ENCODE data around the gene POU2F2.

POU2F2 gene

GRCh38 chr19:42098781-42099180 is 33.5 kb downstream of the POU2F2 start:
- DNase-seq, result no peak

DNA sequence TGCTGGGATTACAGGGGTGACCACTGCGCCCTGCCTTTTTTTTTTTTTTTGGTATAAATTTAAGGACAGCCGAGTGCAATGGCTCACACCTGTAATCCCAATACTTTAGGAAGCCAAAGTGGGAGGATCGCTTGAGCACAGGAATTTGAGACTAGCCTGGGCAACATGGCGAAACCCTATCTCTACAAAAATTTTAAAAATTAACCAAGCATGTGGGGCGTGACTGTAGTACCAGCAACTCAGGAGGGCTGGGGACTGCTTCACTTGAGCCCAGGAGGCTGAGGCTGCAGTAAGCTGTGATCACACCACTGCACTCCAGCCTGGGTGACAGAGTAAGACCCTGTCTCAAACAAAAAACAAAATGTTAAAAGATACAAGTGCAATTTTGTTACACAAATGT is 34.8 kb downstream of the POU2F2 start:
- DNase-seq, result no peak

DNA sequence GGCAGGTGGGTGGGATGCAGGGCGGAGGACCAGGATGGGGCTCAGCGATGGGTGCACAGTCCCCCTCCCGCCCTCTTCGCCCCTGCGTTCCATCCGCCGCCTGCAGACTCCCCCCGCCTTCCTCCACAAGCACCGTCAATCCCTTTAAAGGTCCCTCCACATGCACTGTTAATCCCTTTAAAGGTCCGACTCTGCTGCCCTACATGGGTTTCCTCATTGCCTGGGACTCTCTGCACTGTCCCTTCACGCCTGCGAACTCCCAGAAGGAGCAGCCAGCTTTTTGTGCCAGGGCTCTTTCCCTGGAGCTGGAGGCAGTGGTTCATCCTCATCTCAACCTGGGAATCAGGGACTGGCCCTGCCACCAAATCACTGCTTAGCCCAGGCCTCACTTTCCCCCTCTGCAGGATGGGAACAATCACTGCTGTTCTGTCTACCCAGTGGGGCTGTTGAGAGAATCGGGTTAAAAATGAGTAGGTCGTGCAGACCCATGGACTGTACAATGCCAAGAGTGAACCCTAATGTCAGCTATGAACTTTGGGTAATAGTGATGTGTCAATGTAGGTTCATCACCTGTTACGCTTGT is 35.9 kb downstream of the POU2F2 start:
- DNase-seq, result no peak

- DNase-seq, result no peak
Measured at GRCh38 chr19:42095814-42096230, 36.4 kb downstream of the POU2F2 start.

- DNase-seq, result no peak
Measured at GRCh38 chr19:42095142-42095813, 37.0 kb downstream of the POU2F2 start.

DNA sequence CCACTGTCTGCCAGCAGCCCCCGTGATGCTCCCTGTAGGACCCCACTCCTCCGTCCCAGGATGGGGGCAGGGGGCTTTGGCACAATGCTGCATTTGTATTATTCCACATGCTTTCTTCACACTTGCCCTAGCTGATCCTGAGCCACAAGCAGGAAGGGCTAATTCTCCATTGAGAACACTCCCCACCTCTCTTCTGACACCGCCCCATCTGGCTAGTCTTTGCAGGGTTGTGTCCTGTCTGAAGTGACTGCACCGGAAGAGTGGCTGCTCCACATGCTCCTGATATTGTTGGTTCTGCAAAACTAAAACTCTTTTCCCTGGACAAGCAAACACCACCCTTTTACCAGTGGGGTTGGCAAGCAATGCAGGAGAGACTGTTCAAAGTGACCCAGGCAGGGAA is 38.3 kb downstream of the POU2F2 start:
- DNase-seq, result no peak

- DNase-seq, result no peak
Measured at GRCh38 chr19:42093505-42093904, 38.7 kb downstream of the POU2F2 start.

DNA sequence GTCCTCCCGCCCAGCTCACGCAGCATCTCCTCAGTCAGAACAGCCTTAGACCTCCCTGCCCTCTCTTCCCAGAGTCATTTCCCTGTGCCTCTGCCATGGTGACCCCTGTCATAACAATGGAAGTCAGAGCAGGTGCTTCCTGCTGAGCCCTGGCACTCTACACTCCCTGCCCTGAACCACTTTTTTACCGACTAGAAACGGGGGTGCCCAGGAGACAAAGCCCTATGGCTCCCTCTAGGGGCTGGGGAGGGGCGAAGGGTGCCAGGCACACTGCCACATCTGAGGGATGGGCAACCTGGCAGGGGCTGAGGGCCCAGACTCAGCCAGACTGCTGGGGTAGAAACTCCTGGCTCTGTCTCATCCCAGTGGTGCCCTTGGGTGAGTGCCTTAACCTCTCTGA is 39.9 kb downstream of the POU2F2 start:
- no peak for DNase-seq

DNA sequence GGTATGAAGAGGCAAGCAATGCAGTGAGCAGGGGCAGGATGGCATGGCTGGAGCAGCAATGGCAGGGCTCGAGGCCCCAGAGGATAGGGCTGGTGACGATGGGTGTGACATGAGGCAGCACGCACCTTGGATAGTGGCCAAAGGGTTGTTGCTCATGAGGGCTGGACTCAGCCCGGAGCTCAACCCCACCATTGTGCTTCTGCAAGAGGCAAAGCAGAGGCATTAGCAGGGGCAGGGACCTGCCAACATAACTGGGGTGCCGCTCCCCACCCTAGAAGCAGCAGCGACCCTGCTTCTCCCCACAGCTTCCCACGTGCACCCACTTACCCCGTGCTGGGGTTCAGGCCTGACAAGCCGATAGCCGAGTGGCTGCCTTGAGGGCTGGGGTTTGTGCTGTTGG is 40.5 kb downstream of the POU2F2 start:
- no peak for DNase-seq

- no peak for DNase-seq
Measured at GRCh38 chr19:42091300-42091699, 40.9 kb downstream of the POU2F2 start.

GRCh38 chr19:42090672-42091071 is 41.6 kb downstream of the POU2F2 start:
- DNase-seq, result no peak

DNA sequence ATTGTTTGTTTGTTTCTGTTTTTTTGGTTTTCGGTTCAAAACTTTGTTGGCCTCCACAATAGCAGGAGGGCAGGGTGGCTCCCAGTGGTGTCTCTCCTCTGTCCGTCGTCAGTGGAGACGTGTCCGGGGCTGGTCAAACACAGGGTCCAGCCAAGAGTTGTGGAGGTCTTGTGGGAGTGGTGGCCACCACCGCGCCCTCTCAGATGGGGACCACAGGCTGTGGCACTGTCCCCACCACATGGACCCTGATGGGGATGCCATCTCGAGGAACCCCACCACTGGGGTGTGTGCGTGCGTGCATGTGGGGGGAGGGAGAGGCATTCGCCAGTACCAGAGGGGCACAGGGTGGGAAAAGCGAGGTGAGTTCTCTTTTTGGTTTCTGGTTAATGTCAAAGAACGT is 42.5 kb downstream of the POU2F2 start:
- no peak for DNase-seq

DNA sequence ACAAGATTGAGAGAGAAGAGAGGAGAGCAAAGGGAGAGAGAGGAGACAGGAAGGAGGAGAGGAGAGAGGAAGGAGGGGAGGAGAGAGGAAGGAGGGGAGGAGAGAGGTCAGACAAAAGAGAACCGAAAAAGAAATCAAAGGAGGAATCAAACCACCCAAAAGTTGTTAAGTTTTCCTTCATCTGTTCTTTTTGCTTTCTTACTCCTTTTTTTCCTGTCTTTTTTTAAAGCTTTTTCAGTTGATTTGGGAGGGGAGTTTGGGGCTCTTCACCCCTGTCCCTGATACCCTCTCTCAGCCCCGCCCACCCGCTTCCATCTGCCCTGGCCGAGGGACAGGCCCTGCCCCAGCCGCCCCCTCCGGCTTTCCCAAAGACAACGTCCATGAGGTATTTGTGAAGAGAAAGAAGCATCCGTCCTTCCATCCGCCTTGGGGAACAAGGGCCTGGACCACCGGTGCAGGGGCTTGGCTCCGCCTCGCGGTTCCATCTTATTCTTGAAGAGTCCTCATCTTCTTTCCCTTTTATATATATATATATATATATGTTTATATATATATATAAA is 43.0 kb downstream of the POU2F2 start:
- no peak for DNase-seq

DNA sequence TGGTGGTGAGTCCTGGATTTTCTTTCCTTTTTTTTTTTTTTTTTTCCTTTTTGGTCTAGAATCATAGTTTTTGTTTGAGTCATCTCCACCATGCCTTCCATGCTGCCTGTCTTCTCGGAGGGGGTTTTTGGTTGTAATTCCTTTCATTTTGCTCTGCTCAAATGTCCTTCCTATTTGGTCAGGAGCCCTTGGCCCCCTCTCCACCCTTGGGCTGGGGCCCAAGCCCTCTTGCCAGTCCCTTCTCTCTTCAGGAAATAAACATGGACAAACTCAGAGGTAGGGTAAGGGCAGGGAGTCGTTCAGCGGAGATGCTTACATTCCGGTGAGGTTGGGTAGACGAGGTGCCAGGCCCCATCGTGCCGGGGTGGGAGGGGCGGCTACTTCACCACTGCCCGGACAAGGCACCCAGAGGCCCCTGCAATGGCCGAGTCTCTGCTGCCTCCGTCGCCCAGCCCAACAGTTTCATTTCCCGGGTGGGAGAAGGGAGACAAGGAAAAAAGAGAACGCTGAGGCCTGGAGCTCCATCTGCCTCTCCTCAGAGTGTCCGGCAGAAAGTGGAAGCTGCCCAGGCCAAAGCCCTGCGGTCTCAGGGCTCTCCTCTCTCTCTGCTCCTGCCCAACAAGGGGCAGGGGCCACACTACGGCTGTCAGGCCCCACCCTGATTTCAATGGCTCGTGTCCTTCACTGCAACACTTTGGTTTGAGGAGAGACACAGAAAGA is 43.6 kb downstream of the POU2F2 start:
- DNase-seq, result no peak

- DNase-seq, result no peak
Measured at GRCh38 chr19:42086770-42087550, 45.3 kb downstream of the POU2F2 start.

GRCh38 chr19:42086188-42086736 is 46.0 kb downstream of the POU2F2 start:
- DNase-seq, result no peak

GRCh38 chr19:42083537-42083936 is 48.7 kb downstream of the POU2F2 start:
- DNase-seq, result no peak

- DNase-seq, result no peak
Measured at GRCh38 chr19:42081584-42082203, 50.6 kb downstream of the POU2F2 start.

DNA sequence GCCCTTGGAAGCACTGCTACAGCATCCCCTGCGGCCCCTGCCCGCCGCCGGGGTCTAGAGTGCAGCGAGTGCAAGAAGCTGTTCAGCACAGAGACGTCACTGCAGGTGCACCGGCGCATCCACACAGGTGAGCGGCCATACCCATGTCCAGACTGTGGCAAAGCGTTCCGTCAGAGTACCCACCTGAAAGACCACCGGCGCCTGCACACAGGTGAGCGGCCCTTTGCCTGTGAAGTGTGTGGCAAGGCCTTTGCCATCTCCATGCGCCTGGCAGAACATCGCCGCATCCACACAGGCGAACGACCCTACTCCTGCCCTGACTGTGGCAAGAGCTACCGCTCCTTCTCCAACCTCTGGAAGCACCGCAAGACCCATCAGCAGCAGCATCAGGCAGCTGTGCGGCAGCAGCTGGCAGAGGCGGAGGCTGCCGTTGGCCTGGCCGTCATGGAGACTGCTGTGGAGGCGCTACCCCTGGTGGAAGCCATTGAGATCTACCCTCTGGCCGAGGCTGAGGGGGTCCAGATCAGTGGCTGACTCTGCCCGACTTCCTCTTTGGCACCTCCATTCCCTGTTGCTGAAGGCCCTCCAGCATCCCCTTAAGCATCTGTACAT is 51.4 kb downstream of the POU2F2 start:
- DNase-seq, result no peak

DNA sequence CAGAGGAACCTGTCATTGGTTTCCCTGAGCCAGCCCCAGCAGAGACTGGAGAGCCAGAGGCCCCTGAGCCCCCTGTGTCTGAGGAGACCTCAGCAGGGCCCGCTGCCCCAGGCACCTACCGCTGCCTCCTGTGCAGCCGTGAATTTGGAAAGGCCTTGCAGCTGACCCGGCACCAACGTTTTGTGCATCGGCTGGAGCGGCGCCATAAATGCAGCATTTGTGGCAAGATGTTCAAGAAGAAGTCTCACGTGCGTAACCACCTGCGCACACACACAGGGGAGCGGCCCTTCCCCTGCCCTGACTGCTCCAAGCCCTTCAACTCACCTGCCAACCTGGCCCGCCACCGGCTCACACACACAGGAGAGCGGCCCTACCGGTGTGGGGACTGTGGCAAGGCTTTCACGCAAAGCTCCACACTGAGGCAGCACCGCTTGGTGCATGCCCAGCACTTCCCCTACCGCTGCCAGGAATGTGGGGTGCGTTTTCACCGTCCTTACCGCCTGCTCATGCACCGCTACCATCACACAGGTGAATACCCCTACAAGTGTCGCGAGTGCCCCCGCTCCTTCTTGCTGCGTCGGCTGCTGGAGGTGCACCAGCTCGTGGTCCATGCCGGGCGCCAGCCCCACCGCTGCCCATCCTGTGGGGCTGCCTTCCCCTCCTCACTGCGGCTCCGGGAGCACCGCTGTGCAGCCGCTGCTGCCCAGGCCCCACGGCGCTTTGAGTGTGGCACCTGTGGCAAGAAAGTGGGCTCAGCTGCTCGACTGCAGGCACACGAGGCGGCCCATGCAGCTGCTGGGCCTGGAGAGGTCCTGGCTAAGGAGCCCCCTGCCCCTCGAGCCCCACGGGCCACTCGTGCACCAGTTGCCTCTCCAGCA is 52.1 kb downstream of the POU2F2 start:
- DNase-seq, result no peak

DNA sequence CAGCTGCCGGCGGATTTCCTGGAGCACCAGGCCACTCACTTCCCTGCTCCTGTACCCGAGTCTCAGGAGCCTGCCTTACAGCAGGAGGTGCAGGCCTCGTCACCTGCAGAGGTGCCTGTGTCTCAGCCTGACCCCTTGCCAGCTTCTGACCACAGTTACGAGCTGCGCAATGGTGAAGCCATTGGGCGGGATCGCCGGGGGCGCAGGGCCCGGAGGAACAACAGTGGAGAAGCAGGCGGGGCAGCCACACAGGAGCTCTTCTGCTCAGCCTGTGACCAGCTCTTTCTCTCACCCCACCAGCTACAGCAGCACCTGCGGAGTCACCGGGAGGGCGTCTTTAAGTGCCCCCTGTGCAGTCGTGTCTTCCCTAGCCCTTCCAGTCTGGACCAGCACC is 53.0 kb downstream of the POU2F2 start:
- no peak for DNase-seq
